Retinal pigment epithelial cell (primary cell): ENCODE measurements around the gene XPNPEP1.

Experiments used
- DNase-seq: peaks from one replicate; pipeline ENCODE4 v3.0.0-alpha.2; 2010; ENCODE audit warnings: low read depth
- H3K4me3 ChIP-seq: 2 replicates; pipeline ENCODE4 v1.5.1; 2011; ENCODE audit warnings: mild to moderate bottlenecking, low read length, control low read depth, moderate library complexity
- CTCF ChIP-seq: conservative IDR thresholded peaks from 2 replicates; pipeline ENCODE4 v1.5.1; 2011; ENCODE audit warnings: low read depth, low read length, control low read depth, inconsistent platforms

The XPNPEP1 gene

DNA sequence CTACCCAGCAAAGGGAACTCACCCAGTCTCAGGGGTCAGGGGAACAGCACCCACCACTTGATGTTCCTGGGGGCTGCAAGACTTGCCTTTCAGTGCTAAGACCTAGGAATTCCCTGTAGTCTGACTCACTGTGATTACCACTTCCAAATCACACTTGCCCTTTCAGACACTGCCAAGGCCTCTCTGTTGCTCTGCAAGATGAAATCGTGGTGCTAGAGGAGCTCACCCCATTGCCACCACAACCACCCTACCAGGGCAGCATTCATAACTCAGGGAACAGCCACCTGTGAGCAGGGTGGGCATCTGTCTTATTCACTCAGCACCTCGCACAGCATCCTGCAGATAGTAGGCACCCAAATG, 36.5 kb downstream of the XPNPEP1 start:
- no peak for TF ChIP-seq CTCF
- no peak for DNase-seq
- H3K4me3 ChIP-seq, result no peak overlapping the region

GRCh38 chr10:109886037-109886780, 37.1 kb downstream of the XPNPEP1 start:
- no peak for TF ChIP-seq CTCF
- H3K4me3 ChIP-seq, result no peak overlapping the region
- no peak for DNase-seq

DNA sequence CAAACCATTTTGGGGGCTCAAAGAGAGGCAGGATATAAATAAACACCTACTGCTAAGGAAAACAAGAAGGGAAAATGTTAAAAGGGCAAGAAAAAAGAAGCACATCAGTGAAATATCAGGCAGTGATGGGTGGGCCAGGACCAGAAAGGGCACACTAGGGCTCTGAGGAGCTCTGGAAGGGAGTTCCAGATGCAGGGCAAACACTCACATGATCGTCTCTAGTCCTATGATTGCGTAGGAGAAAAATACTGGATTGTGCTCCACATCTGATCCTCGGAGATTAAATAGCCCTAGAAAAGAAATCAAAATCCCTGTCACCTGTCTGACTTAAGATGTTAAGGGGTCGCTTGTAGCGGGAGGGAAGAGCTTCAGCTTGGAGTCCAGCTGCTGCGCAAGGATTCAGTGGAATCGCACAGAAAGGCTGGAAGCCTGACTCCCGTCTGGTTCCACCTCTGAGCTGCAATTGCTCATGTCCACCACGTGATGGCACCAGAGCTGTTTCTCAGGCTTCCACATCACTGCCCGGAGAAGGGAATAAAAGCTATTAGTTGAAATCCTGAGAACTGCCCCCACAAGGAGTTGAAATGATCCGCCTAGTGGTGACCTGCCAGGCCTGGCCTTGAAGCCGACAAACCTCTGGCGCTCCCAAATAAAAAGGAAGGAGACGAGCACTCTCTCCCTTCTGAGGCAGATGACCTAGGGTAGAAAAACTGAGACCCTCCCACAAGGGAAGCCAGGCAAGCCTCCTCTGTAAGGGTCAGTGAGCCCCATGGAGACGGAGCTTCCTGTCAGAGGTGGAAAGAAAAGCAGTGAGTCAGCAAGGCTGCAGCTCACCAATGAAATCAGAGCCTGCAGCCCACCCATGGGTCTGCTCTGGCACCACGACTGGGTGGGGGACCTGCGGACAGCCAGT, 39.2 kb downstream of the XPNPEP1 start:
- H3K4me3 ChIP-seq, result no peak overlapping the region
- DNase-seq, result peak; percentile 73
- peak; percentile 94 for TF ChIP-seq CTCF

- no peak for TF ChIP-seq CTCF
- H3K4me3 ChIP-seq, result no peak overlapping the region
Measured at GRCh38 chr10:109882251-109883057, 40.9 kb downstream of the XPNPEP1 start.

GRCh38 chr10:109881769-109882057, 41.6 kb downstream of the XPNPEP1 start:
- no peak overlapping the region for H3K4me3 ChIP-seq
- no peak for DNase-seq
- no peak for TF ChIP-seq CTCF

More at GRCh38 chr10:109882251-109883057, 40.9 kb downstream of the XPNPEP1 start:
- no peak for DNase-seq

DNA sequence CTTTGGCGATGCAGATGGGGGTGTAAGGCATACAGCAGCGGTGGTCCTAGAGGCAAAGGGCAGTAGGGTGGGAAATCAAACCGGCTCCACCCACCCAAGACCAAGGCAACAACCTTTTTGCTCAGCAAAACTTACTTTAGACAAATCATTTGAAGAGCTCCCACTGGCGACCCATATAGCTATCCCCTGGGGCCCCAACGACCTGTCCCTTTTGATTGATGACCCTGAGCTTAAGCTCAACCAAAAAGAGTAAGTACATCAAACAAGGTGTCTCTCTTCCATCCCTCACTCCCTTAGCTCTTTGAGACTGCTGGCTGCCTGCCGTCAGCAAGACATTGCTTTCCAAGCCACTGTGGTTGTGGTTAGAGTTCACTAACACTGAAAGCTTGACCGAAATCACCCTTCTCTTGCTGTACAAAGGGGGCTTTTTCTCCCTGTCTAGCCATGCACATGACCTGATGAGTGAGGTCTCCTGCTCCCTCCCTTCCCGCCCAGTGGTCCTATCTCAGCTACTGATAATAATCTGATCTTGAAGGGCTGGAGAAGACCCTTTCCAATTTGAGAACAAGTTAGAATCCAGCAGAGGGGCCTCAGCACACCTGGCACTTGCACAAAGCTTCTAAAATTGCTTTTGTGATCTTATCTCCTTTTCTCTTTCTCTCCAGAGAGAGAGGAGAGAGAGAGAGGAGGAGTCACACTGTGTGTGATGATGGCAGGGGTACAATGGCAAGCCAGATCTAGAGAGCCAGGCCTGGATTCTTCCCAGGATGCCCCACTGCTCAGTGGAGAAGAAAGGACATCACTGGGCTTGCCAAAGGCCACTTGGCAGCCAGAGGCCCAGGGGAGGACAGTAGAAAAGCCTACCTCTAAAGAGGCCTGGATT, 42.2 kb downstream of the XPNPEP1 start:
- no peak for DNase-seq
- no peak for TF ChIP-seq CTCF
- H3K4me3 ChIP-seq, result no peak overlapping the region
